Kidney tubule cell (primary cell): ENCODE data around the gene MGAT4D.
"Not testable (repeated sequence)": the region's sequence is repeated elsewhere in the genome, so short reads cannot be mapped to it uniquely, and the experiment has no call there.

Experiments used
- DNase-seq: peaks from one replicate; pipeline ENCODE4 v3.0.0-alpha.2; 2018; ENCODE audit warnings: low spot score

The MGAT4D gene

DNA sequence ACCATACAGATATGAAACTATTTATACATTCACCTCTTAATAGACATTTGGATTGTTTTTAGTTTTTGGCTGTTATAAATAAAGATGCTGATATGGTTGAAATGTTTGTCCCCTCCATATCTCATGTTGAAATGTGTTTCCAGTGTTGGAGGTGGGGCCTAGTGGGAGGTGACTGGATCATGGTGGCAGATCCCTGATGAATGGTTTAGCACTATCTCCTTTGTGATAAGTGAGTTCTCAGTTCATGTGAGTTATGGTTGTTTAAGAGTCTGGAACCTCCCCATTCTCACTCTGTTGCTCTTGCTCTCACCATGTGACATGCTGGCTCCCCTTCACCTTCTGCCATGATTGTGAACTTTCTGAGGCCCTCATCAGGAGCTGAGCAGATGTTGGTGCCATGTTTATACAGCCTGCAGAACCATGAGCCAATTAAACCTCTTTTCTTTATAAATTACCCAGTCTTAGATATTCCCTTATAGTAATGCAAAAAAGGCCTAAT lies 58.4 kb downstream of the MGAT4D start:
- no peak for DNase-seq

DNA sequence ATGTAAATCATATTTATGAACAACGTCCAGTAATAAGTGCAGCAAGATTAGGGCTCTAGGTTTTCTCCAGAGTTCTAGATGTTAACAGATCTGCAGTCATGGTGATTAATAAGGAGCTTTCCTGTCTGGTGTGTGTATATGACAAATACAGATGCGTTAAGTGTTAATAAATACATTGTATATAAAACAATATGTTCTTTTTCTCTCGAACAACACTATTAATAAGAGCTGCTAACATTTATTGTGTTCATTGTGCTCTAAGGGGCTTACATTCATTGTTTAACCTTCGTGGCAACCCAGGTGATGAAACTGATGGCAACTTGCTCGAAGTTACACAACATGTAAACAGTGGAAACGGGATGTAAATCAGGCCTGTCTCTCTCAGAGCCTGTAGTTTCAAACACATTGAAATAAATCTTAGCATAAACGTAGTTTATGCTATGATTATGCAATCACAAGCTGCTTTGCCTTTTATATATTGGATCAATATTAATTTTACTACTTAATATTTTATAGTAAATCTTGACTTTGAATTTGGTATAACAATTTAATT lies 70.1 kb downstream of the MGAT4D start:
- no peak for DNase-seq

DNA sequence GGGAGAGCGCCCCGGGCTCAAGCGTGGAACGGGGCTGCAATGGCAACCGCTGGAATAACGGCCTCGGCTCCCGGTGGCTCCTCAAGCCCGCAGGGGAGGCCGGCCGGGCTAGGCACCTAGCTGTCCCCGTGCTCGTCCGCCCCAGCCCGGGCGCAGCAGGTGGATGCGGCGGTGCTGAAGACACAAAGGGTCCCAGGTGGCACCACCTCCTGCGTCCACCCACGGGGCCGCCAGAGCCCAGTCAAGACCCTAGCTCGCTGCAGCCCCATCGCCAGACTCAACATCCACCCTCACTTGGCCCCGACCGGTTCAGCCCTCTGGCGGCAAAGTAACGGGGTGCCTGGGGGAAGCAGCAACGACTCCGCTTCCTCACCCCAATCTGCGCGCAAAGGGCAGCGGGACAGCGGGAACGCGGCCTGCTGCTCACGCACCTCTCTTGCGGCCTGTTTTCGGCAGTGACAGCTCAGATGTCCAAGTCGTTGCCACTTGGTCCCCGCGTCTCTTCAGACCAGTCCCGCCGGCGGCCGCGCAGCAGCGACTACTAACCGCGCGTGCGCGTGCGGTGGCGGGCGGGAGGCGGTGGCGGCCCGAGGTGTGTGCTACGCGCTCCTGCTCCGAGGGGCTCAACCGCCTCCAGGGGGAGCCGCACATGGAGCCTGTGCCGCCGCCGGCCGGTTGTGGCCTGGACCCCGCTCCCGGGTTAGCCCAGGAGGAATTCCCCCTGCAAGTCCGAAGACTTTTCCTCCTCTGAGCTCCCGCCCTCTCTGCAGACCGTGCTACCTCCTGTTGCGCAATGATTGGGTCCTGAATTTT lies 70.8 kb downstream of the MGAT4D start, which contains the start of gene CLGN:
Gene CLGN, minus strand, starts transcription at position 543 of the 813 bp plus-strand sequence. CDS start 14,570 bp downstream, outside the sequence.
- DNase-seq, result peak; percentile 67

DNA sequence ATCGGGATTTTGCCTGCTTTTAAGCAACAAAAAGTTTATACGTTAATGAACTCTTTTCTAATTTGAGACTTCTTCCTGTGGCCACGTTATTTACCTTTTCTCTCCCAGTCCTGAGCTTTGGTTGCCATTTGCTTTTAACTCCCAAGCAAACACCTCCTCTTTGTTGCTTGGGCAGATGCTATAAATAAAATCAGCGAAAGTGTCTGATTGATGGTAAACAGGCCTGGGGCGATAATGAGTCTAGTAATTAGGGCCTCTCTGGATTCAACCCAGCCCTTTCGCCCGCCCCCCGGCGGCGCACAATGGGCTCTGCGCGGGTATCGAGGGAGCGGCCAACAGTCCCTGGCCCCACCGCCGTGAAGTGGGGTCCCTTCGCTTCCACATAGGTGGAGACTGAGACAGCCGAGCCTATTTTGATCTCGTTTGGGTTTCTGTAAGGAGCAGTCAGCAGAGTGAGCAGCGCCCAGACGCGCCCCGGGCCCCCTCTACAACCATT lies 71.4 kb downstream of the MGAT4D start:
- DNase-seq, result no peak

DNA sequence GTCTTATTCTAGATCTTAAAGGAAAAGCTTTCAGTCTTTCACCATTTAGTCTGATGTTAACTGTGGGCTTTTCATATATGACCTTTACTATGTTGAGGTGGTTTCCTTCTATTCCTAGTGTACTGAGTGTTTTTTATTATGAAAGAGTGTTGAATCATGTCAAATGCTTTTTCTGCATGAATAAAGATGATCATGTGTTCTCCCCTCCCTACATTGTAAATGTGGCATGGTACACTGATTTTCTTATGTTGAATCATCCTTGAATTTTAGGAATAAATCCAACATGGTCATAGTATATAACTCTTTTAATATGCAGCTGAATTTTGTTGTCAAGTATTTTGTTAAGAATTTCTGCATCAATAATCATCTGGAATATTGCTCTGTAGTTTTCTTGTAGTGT lies 75.0 kb downstream of the MGAT4D start:
- DNase-seq, result peak; percentile 62

DNA sequence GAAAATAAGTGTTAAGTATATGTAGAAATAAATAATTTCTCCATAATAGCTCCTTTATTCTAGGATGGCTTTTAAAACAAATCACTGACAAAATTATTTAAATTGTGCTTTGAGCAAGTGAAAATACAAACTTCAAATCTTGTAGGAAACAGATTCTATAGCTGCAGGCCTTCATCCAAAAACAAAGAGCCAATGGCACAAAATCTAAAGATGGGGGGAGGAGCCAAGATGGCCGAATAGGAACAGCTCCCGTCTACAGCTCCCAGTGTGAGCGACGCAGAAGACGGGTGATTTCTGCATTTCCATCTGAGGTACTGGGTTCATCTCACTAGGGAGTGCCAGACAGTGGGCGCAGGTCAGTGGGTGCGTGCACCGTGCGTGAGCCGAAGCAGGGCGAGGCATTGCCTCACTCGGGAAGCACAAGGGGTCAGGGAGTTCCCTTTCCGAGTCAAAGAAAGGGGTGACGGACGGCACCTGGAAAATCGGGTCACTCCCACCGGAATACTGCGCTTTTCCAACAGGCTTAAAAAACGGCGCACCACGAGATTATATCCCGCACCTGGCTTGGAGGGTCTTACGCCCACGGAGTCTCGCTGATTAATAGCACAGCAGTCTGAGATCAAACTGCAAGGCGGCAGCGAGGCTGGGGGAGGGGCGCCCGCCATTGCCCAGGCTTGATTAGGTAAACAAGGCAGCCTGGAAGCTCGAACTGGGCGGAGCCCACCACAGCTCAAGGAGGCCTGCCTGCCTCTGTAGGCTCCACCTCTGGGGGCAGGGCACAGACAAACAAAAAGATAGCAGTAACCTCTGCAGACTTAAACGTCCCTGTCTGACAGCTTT lies 84.7 kb downstream of the MGAT4D start:
- not testable (repeated sequence) for DNase-seq

DNA sequence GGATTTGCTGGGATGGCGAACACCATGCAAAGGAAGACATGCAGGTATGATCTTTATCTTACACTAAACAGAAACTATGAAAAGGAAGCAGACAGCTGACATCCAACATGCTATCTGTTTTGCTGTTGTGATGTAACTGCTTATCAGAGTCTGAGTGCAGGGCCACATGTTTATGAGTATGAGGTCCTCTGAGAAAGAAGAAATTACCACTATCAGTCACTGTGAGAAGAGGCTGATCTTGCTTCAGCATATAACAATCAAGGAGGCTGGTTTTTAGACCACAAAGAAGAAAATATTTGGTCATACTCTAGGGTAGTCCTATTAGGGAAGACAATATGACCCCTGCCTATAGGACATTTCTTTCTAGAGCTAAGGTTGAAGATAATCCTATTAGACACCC lies 89.1 kb downstream of the MGAT4D start:
- no peak for DNase-seq

DNA sequence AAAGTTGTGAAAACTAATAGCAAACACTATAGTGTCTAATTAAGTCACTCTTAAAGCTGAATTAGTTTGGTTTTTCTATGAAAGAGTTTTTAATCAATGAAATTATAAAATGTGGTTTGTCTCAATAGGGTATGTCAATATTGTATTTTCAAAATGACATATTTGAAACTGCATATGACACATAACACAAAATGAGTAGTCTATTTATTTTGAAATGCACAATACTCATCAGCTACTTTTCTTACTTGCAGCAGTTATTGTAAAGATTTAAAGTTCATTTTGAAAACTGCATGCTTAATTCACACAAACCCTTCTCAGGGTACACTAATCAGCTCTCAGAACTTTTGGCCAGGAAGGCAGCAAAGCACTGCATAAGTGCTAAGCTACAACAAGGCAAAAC lies 91.8 kb downstream of the MGAT4D start:
- no peak for DNase-seq

DNA sequence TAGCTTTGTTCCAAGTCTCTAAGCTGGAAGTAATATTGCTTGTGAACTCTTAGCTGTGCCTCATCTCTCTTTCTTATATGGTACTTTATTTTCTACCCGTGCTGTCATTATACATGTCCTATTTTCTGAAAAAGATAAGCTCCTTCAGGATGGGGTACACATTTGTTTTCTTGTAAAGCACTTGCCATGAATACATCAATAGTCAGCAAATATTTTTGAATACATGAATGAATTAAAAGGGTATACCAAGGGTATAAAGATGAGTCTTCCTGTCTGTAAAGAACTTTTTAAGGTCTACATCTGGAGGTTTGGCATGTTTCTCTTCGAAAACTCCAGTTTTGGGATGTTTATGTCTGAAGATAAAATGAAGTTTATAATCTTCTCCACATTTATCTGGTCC lies 98.0 kb downstream of the MGAT4D start:
- DNase-seq, result no peak

DNA sequence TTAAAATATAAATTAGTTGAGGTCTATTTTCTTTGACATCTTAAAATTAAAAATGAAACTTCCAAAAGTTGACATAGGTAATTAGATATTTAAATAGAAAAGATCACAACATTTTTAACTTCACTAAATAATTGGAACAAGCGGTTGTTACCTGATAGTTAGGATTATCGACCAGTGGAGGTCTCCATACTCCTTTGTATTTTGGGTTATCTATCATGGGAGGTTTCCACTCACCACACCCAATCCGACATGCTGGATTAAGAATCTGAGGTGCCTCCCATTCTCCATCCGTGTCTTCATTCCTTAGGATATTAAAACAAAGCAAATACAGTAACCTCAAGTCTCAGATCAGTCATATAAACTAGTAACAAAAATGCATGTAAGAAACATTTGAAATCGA lies 102.4 kb downstream of the MGAT4D start:
- DNase-seq, result no peak
